Measurements from ENCODE around the gene TAS2R1. TPM values are rescaled to one million over a fixed set of nuclear protein-coding genes. Genes with fewer than 3 reads are reported as not detected.

Gene TAS2R1
- total and polyA plus RNA-seq, 10 of the 15 experiments (the other 5 are each of a cell fraction or from before 2014, with no cell fraction given), result not detected

DNA sequence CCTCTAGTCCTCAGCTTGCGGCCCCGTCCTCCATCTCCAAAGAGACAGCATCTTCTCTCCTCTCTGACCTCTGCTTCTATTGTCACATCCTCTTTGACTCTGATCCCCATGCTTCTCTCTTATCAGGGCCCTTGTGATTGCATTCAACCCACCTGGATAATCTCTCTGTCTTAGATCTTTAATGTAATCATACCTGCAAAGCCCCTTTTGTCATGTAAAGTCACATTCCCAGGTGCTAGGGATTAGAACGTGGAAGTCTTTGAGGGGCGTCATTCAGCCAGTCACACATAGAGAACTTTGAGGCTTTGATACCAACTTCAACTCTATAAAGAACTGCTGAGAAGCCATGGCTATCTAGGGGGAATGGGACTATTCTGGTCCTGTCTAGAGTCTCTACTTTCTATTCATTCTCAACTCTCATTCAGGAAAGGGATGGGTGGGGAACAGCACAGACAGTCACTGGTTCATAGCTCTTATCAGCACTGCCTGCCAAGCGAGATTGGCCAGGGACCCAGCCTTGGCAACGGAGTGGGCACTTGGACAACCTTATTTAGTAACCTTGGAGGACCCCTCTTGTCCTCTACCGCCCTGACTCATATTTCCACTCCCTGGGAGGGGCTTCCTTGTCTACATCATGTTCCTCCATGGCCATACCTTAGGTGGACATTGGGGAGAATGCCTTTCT is 29.0 kb downstream of the TAS2R1 start:
- in situ Hi-C loops (cut with MboI), result no loop called here
- no peak for TF ChIP-seq FOS (IDR thresholded peaks at IDR 0.05; ENCODE audit: borderline replicate concordance, extremely low read depth, insufficient read length)
- no peak for TF ChIP-seq ZSCAN29 (IDR thresholded peaks at IDR 0.05)
- TF ChIP-seq RUNX3 (IDR thresholded peaks at IDR 0.05; ENCODE audit: low read length), result no peak
- no peak for TF ChIP-seq SUPT20H (IDR thresholded peaks at IDR 0.05; ENCODE audit: borderline replicate concordance, control insufficient read depth, low read depth, low read length)
- TF ChIP-seq, protein P1, sequence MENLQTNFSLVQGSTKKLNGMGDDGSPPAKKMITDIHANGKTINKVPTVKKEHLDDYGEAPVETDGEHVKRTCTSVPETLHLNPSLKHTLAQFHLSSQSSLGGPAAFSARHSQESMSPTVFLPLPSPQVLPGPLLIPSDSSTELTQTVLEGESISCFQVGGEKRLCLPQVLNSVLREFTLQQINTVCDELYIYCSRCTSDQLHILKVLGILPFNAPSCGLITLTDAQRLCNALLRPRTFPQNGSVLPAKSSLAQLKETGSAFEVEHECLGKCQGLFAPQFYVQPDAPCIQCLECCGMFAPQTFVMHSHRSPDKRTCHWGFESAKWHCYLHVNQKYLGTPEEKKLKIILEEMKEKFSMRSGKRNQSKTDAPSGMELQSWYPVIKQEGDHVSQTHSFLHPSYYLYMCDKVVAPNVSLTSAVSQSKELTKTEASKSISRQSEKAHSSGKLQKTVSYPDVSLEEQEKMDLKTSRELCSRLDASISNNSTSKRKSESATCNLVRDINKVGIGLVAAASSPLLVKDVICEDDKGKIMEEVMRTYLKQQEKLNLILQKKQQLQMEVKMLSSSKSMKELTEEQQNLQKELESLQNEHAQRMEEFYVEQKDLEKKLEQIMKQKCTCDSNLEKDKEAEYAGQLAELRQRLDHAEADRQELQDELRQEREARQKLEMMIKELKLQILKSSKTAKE (IDR thresholded peaks at IDR 0.05; ENCODE audit: low read depth, poor library complexity, severe bottlenecking), result no peak
- TF ChIP-seq, protein P2, sequence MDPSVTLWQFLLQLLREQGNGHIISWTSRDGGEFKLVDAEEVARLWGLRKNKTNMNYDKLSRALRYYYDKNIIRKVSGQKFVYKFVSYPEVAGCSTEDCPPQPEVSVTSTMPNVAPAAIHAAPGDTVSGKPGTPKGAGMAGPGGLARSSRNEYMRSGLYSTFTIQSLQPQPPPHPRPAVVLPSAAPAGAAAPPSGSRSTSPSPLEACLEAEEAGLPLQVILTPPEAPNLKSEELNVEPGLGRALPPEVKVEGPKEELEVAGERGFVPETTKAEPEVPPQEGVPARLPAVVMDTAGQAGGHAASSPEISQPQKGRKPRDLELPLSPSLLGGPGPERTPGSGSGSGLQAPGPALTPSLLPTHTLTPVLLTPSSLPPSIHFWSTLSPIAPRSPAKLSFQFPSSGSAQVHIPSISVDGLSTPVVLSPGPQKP (IDR thresholded peaks at IDR 0.05; ENCODE audit: low read depth, low read length), result no peak
- no peak for TF ChIP-seq WRNIP1 (IDR thresholded peaks at IDR 0.05; ENCODE audit: borderline replicate concordance, low read depth, low read length)
- TF ChIP-seq CBX5 (IDR thresholded peaks at IDR 0.05; ENCODE audit: low read depth), result no peak
- TF ChIP-seq SREBF1 (IDR thresholded peaks at IDR 0.05; ENCODE audit: low read length), result no peak
- no peak for TF ChIP-seq IKZF1 (conservative IDR thresholded peaks at IDR 0.05)
- TF ChIP-seq TCF3 (IDR thresholded peaks at IDR 0.05; ENCODE audit: borderline replicate concordance, insufficient read depth, low read depth, low read length), result no peak
- TF ChIP-seq, protein P3, sequence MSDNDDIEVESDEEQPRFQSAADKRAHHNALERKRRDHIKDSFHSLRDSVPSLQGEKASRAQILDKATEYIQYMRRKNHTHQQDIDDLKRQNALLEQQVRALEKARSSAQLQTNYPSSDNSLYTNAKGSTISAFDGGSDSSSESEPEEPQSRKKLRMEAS (IDR thresholded peaks at IDR 0.05; ENCODE audit: low read depth, low read length), result no peak
- TF ChIP-seq, protein P4, sequence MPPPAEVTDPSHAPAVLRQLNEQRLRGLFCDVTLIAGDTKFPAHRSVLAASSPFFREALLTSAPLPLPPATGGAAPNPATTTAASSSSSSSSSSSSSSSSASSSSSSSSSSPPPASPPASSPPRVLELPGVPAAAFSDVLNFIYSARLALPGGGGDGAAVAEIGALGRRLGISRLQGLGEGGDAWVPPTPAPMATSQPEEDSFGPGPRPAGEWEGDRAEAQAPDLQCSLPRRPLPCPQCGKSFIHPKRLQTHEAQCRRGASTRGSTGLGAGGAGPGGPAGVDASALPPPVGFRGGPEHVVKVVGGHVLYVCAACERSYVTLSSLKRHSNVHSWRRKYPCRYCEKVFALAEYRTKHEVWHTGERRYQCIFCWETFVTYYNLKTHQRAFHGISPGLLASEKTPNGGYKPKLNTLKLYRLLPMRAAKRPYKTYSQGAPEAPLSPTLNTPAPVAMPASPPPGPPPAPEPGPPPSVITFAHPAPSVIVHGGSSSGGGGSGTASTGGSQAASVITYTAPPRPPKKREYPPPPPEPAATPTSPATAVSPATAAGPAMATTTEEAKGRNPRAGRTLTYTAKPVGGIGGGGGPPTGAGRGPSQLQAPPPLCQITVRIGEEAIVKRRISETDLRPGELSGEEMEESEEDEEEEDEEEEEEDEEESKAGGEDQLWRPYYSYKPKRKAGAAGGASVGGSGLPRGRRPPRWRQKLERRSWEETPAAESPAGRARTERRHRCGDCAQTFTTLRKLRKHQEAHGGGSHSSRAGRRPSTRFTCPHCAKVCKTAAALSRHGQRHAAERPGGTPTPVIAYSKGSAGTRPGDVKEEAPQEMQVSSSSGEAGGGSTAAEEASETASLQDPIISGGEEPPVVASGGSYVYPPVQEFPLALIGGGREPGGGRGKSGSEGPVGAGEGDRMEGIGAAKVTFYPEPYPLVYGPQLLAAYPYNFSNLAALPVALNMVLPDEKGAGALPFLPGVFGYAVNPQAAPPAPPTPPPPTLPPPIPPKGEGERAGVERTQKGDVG (CRISPR knock-in tag; IDR thresholded peaks at IDR 0.05), result no peak

More for the DNA sequence above, 29.0 kb downstream of the TAS2R1 start:
- Histone ChIP-seq H3K36me3 (ENCODE audit: control insufficient read depth in 2 of 2, insufficient read depth in 2 of 2, low read length in 1 of 2) (no peaks in the 10 kb centered on the region), H3K4me1 (ENCODE audit: control insufficient read depth, insufficient read depth, low read length) (no peaks in the 10 kb centered on the region), H3K27me3 (replicated peaks in 1 of 2; ENCODE audit: control insufficient read depth in 2 of 2, insufficient read depth in 2 of 2, low read length in 1 of 2) (no peaks in the 10 kb centered on the region; a peak in 1 of 4 replicates), H2AFZ (ENCODE audit: control insufficient read depth, low read depth, low read length) (no peak overlapping the region), H3K9ac (ENCODE audit: control insufficient read depth, insufficient read depth, low read length) (no peak overlapping the region), H3K9me3 (replicated peaks; ENCODE audit: control insufficient read depth, insufficient read depth, low read length) (no peaks in the 10 kb centered on the region), H3K27ac (ENCODE audit: control insufficient read depth, insufficient read depth) (no peak overlapping the region), H3K79me2 (ENCODE audit: control insufficient read depth, insufficient read depth, low read length) (no peaks in the 10 kb centered on the region), H3K4me2 (ENCODE audit: control insufficient read depth, insufficient read depth) (no peak overlapping the region), H4K20me1 (ENCODE audit: control insufficient read depth, insufficient read depth) (no peaks in the 10 kb centered on the region), H3K4me3 (no peak overlapping the region)
- ChIA-PET RAD21 (ENCODE audit: unreplicated experiment) (no interaction called here), CTCF (no interaction called here), POLR2A (no interaction called here), SMC1A (ENCODE audit: uncharacterized antibody, unreplicated experiment) (no interaction called here)
- DNase-seq (ENCODE audit: low read depth, low spot score) (no peak), ATAC-seq (no peak), FAIRE-seq (no peak)
- intact Hi-C loops (cut with micrococcal nuclease; ENCODE audit: unreplicated experiment), result no loop called here
- BruUV-seq (replicated peaks), result no TSS peak
- 42% methylated on average over 7 of the region's 7 CpGs for WGBS (ENCODE audit: insufficient coverage, insufficient replicate concordance, low lambda C conversion rate, missing lambda C conversion rate)
